Measurements from ENCODE around the gene USP40. TPM values are rescaled to one million over a fixed set of nuclear protein-coding genes. Genes with fewer than 3 reads are reported as not detected.

Gene USP40
- total and polyA plus RNA-seq, 9 of the 15 experiments (the other 6 are each of a cell fraction or from before 2014, with no cell fraction given), result 5.5 to 15.0 (median 9.3) TPM

DNA sequence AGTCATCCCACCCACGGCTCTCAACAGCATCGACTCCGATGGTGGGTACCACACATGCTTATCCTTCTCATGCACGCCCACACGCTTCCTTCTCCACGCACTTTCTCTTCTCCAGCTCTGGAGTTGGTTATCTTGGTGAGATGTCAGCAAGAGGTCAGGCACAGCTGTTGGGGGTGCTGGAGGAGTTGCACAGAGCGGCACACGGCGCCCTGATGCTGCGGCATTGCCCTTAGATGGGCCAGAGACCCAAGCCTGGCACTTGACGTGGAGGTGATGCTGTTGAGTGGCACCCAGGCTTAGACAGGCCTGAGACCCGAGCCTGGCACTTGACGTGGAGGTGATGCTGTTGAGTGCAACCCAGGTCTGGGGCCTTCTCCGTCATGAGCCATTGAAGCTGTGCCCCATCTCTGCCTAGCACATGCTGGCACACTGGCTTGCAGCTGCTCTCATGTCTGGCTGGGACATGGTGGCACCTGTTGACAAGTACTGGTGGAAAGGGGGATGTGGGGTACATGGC, 129.1 kb downstream of the USP40 start (continued):
- TF ChIP-seq CUX1 (CRISPR knock-in tag; IDR thresholded peaks at IDR 0.05), result no peak
- TF ChIP-seq SREBF1 (IDR thresholded peaks at IDR 0.05; ENCODE audit: borderline replicate concordance, low read depth, low read length), result no peak
- TF ChIP-seq HNRNPLL (IDR thresholded peaks at IDR 0.05; ENCODE audit: low read depth, low read length, poor library complexity, severe bottlenecking), result no peak
- no peak for TF ChIP-seq ADNP (tag; IDR thresholded peaks at IDR 0.05)
- no peak for TF ChIP-seq POU5F1 (IDR thresholded peaks at IDR 0.05; ENCODE audit: borderline replicate concordance, low read depth, low read length, partially characterized antibody)
- no peak for TF ChIP-seq ZNF408 (CRISPR knock-in tag; IDR thresholded peaks at IDR 0.05; ENCODE audit: low read depth)
- TF ChIP-seq, protein P1, sequence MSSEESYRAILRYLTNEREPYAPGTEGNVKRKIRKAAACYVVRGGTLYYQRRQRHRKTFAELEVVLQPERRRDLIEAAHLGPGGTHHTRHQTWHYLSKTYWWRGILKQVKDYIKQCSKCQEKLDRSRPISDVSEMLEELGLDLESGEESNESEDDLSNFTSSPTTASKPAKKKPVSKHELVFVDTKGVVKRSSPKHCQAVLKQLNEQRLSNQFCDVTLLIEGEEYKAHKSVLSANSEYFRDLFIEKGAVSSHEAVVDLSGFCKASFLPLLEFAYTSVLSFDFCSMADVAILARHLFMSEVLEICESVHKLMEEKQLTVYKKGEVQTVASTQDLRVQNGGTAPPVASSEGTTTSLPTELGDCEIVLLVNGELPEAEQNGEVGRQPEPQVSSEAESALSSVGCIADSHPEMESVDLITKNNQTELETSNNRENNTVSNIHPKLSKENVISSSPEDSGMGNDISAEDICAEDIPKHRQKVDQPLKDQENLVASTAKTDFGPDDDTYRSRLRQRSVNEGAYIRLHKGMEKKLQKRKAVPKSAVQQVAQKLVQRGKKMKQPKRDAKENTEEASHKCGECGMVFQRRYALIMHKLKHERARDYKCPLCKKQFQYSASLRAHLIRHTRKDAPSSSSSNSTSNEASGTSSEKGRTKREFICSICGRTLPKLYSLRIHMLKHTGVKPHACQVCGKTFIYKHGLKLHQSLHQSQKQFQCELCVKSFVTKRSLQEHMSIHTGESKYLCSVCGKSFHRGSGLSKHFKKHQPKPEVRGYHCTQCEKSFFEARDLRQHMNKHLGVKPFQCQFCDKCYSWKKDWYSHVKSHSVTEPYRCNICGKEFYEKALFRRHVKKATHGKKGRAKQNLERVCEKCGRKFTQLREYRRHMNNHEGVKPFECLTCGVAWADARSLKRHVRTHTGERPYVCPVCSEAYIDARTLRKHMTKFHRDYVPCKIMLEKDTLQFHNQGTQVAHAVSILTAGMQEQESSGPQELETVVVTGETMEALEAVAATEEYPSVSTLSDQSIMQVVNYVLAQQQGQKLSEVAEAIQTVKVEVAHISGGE (CRISPR knock-in tag; IDR thresholded peaks at IDR 0.05), result no peak
- no peak for TF ChIP-seq NR3C1 (CRISPR knock-in tag; IDR thresholded peaks at IDR 0.05)
- no peak for TF ChIP-seq CC2D1A (IDR thresholded peaks at IDR 0.05)
- TF ChIP-seq ZNF134 (CRISPR knock-in tag; conservative IDR thresholded peaks at IDR 0.05), result no peak
